H9 (cell line): ENCODE data around the gene NRG3. TPM values are rescaled to one million over a fixed set of nuclear protein-coding genes. Genes with fewer than 3 reads are reported as not detected.

Experiments used
- DNase-seq: peaks from one replicate; pipeline ENCODE4 v3.0.0-alpha.2; 2017
- H2AFZ ChIP-seq: one replicate; pipeline ENCODE4 v1.6.1; 2013; ENCODE audit warnings: mild to moderate bottlenecking, low read length, control low read depth, moderate library complexity
- H2AK5ac ChIP-seq: 2 replicates; pipeline ENCODE4 v1.6.1; 2013; ENCODE audit warnings: low read length, control low read depth, mixed read lengths; ENCODE audit not compliant: insufficient read length
- H2BK120ac ChIP-seq: one replicate; pipeline ENCODE4 v1.6.1; 2013; ENCODE audit warnings: low read depth, mild to moderate bottlenecking, low read length, control low read depth, inconsistent platforms; ENCODE audit not compliant: poor library complexity, severe bottlenecking
- H2BK12ac ChIP-seq: 2 replicates; pipeline ENCODE4 v1.6.1; 2013; ENCODE audit warnings: low read length, control low read depth, mixed read lengths, low read depth; ENCODE audit not compliant: insufficient read length
- H2BK15ac ChIP-seq: 2 replicates; pipeline ENCODE4 v1.6.1; 2013; ENCODE audit warnings: low read depth, low read length, control low read depth
- H2BK20ac ChIP-seq: one replicate; pipeline ENCODE4 v1.6.1; 2013; ENCODE audit warnings: low read depth, mild to moderate bottlenecking, low read length, control low read depth, inconsistent platforms; ENCODE audit not compliant: poor library complexity, severe bottlenecking
- H2BK5ac ChIP-seq: 2 replicates; pipeline ENCODE4 v1.6.1; 2013; ENCODE audit warnings: low read length, control low read depth, mixed read lengths; ENCODE audit not compliant: insufficient read length
- H3K14ac ChIP-seq: 2 replicates; pipeline ENCODE4 v1.6.1; 2013; ENCODE audit warnings: low read length, control low read depth; ENCODE audit not compliant: insufficient read depth
- H3K18ac ChIP-seq: 2 replicates; pipeline ENCODE4 v1.6.1; 2013; ENCODE audit warnings: low read depth, mild to moderate bottlenecking, mixed read lengths, low read length, control low read depth; ENCODE audit not compliant: insufficient read length
- H3K23ac ChIP-seq: 2 replicates; pipeline ENCODE4 v1.6.1; 2013; ENCODE audit warnings: low read length, control low read depth, mixed read lengths, low read depth; ENCODE audit not compliant: insufficient read length
- H3K23me2 ChIP-seq: 2 replicates; pipeline ENCODE4 v1.6.1; 2013; ENCODE audit warnings: low read depth, mild to moderate bottlenecking, mixed read lengths, low read length, control low read depth; ENCODE audit not compliant: insufficient read length, poor library complexity, severe bottlenecking
- H3K27ac ChIP-seq: 2 replicates; pipeline ENCODE4 v1.5.1; 2013; ENCODE audit warnings: low read length, control low read depth, mixed read lengths, low read depth; ENCODE audit not compliant: insufficient read length
- H3K27me3 ChIP-seq: 2 replicates; pipeline ENCODE4 v1.6.1; 2013; ENCODE audit warnings: low read length, control low read depth, inconsistent platforms; ENCODE audit not compliant: insufficient read depth
- H3K4ac ChIP-seq: 2 replicates; pipeline ENCODE4 v1.6.1; 2013; ENCODE audit warnings: low read depth, mild to moderate bottlenecking, control low read depth, inconsistent platforms, low read length, moderate library complexity
- H3K4me1 ChIP-seq: 2 replicates; pipeline ENCODE4 v1.6.1; 2013; ENCODE audit warnings: low read length, control low read depth, inconsistent platforms; ENCODE audit not compliant: insufficient read depth
- H3K4me2 ChIP-seq: 2 replicates; pipeline ENCODE4 v1.6.1; 2013; ENCODE audit warnings: low read length, control low read depth, mixed read lengths; ENCODE audit not compliant: insufficient read length, insufficient read depth
- H3K56ac ChIP-seq: 2 replicates; pipeline ENCODE4 v1.6.1; 2013; ENCODE audit warnings: low read depth, mild to moderate bottlenecking, mixed read lengths, low read length, control low read depth; ENCODE audit not compliant: insufficient read length
- H3K79me1 ChIP-seq: 2 replicates; pipeline ENCODE4 v1.6.1; 2013; ENCODE audit warnings: low read depth, mild to moderate bottlenecking, moderate library complexity, low read length, control low read depth, inconsistent platforms; ENCODE audit not compliant: insufficient read depth, poor library complexity, severe bottlenecking
- H3K79me2 ChIP-seq: 2 replicates; pipeline ENCODE4 v1.6.1; 2013; ENCODE audit warnings: low read length, control low read depth, inconsistent platforms; ENCODE audit not compliant: insufficient read depth
- H3K9ac ChIP-seq: 2 replicates; pipeline ENCODE4 v1.6.1; 2013; ENCODE audit warnings: low read length, control low read depth, mixed read lengths; ENCODE audit not compliant: insufficient read length; ENCODE audit errors: extremely low read depth
- H3K9me3 ChIP-seq: one replicate; pipeline ENCODE4 v1.6.1; 2013; ENCODE audit warnings: low read depth, low read length, inconsistent platforms; ENCODE audit not compliant: control insufficient read depth
- H3T11ph ChIP-seq: one replicate; pipeline ENCODE4 v1.6.1; 2013; ENCODE audit warnings: mild to moderate bottlenecking, low read length, control low read depth, inconsistent platforms
- H4K20me1 ChIP-seq: one replicate; pipeline ENCODE4 v1.6.1; 2013; ENCODE audit not compliant: control insufficient read depth, insufficient read length, insufficient read depth
- H4K5ac ChIP-seq: 2 replicates; pipeline ENCODE4 v1.6.1; 2013; ENCODE audit warnings: low read depth, mild to moderate bottlenecking, mixed read lengths, low read length, control low read depth; ENCODE audit not compliant: insufficient read length
- H4K8ac ChIP-seq: replicated peaks from 2 replicates; pipeline ENCODE4 v1.6.1; 2013; ENCODE audit warnings: low read length, control low read depth, mixed read lengths, low read depth; ENCODE audit not compliant: insufficient read length
- H4K91ac ChIP-seq: 2 replicates; pipeline ENCODE4 v1.6.1; 2013; ENCODE audit warnings: low read depth, mild to moderate bottlenecking, moderate library complexity, mixed read lengths, low read length, control low read depth; ENCODE audit not compliant: insufficient read length
- H3K27ac Mint-ChIP-seq, 3 experiments: 2 replicates in 2 of 3; 3 replicates in 1 of 3; pipeline ENCODE4 v1.8.0; 2020 to 2021; ENCODE audit warnings: mixed read lengths in 3 of 3, mild to moderate bottlenecking in 1 of 3, moderate library complexity in 1 of 3
- H3K27me3 Mint-ChIP-seq: 2 replicates; pipeline ENCODE4 v1.8.0; 2021; ENCODE audit warnings: low read depth, mild to moderate bottlenecking, moderate library complexity, mixed read lengths
- H3K36me3 Mint-ChIP-seq, 3 experiments: 2 replicates in 2 of 3; 3 replicates in 1 of 3; pipeline ENCODE4 v1.8.0; 2020 to 2021; ENCODE audit warnings: low read depth in 3 of 3, mixed read lengths in 3 of 3; ENCODE audit not compliant: insufficient read depth in 1 of 3
- H3K4me1 Mint-ChIP-seq, 2 experiments: 2 replicates each; pipeline ENCODE4 v1.8.0; 2020; ENCODE audit warnings: mixed read lengths in 2 of 2
- H3K4me3 Mint-ChIP-seq, 2 experiments: 2 replicates in 1 of 2; 3 replicates in 1 of 2; pipeline ENCODE4 v1.8.0; 2020 to 2021; ENCODE audit warnings: mild to moderate bottlenecking in 2 of 2, mixed read lengths in 2 of 2, moderate library complexity in 1 of 2
- H3K9me3 Mint-ChIP-seq, 2 experiments: 2 replicates in 1 of 2; 3 replicates in 1 of 2; pipeline ENCODE4 v1.8.0; 2020; ENCODE audit warnings: mild to moderate bottlenecking in 2 of 2, mixed read lengths in 2 of 2, moderate library complexity in 1 of 2
- total RNA-seq: library from RNA; stranded (reverse); gene quantifications from 2 replicates; pipeline ENCODE4 v1.2.1, GENCODE V29; 2021
- TF ChIP-seq, protein P1 (sequence below): fragments of 200-600 bp; sonication (generic); conservative IDR thresholded peaks from 3 replicates; pipeline ENCODE4 v1.8.0; 2021; ENCODE audit warnings: antibody characterized with exemption, mild to moderate bottlenecking

The NRG3 gene
- total RNA-seq, 1 experiment from 2014 or later = 1.6 TPM

DNA sequence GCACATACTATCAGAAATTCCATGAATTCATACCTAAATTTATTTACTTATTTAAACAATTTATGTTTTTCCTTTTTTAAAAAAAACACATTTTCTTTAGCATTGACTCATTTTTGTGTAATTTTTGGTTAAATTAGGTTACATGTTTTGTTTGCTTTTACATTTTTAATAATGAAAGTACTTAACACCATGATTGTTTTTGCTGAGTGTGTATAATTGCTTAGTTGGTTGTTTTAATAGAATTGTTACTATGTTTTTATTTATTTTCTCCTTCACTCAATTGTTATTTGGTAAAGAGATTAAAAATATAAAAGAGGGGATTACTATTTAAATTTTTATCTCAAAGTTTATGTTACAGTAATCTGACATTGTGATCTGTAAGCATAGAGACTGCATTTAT lies 508.4 kb downstream of the NRG3 start:
- Histone ChIP-seq H3K4me1 (no peaks in the 10 kb centered on the region), H3K27ac (no peak overlapping the region), H3K9me3 (no peaks in the 10 kb centered on the region), H4K5ac (no peak overlapping the region), H2BK120ac (no peak overlapping the region), H4K20me1 (no peaks in the 10 kb centered on the region), H3K23me2 (no peaks in the 10 kb centered on the region), H2AK5ac (no peak overlapping the region), H3K9ac (no peak overlapping the region), H3K79me1 (no peaks in the 10 kb centered on the region), H3K4me2 (no peak overlapping the region), H3K14ac (no peak overlapping the region), H2BK20ac (no peak overlapping the region), H3K23ac (no peak overlapping the region), H4K8ac (no peak overlapping the region), H2BK15ac (no peak overlapping the region), H3K18ac (no peak overlapping the region), H3T11ph (no peak overlapping the region), H3K79me2 (no peaks in the 10 kb centered on the region), H4K91ac (no peak overlapping the region), H2BK5ac (no peak overlapping the region), H2BK12ac (no peak overlapping the region), H3K27me3 (no peaks in the 10 kb centered on the region), H3K4ac (no peak overlapping the region), H3K56ac (no peak overlapping the region), H2AFZ (no peak overlapping the region)
- Mint-ChIP-seq H3K27ac (no peak overlapping the region), H3K4me1 (no peaks in the 10 kb centered on the region), H3K9me3 (no peaks in the 10 kb centered on the region), H3K27me3 (no peaks in the 10 kb centered on the region), H3K4me3 (no peak overlapping the region), H3K36me3 (no peaks in the 10 kb centered on the region)
- no peak for DNase-seq
- TF ChIP-seq, protein P1, sequence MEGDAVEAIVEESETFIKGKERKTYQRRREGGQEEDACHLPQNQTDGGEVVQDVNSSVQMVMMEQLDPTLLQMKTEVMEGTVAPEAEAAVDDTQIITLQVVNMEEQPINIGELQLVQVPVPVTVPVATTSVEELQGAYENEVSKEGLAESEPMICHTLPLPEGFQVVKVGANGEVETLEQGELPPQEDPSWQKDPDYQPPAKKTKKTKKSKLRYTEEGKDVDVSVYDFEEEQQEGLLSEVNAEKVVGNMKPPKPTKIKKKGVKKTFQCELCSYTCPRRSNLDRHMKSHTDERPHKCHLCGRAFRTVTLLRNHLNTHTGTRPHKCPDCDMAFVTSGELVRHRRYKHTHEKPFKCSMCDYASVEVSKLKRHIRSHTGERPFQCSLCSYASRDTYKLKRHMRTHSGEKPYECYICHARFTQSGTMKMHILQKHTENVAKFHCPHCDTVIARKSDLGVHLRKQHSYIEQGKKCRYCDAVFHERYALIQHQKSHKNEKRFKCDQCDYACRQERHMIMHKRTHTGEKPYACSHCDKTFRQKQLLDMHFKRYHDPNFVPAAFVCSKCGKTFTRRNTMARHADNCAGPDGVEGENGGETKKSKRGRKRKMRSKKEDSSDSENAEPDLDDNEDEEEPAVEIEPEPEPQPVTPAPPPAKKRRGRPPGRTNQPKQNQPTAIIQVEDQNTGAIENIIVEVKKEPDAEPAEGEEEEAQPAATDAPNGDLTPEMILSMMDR = no peak
